IMR-90 (cell line): Measurements from ENCODE around the gene MARF1.

Experiments
- BHLHE40 ChIP-seq: fragments of 150-350 bp; IDR thresholded peaks from 2 replicates; pipeline ENCODE4 v1.6.1; 2016; ENCODE audit warnings: mild to moderate bottlenecking, low read depth, low read length
- CEBPB ChIP-seq: IDR thresholded peaks from 2 replicates; pipeline ENCODE4 v1.6.1; 2012; ENCODE audit warnings: low read depth, low read length, improper control_type of control experiment
- CHD1 ChIP-seq: IDR thresholded peaks from 2 replicates; pipeline ENCODE4 v1.6.1; 2012; ENCODE audit warnings: low read depth, low read length, improper control_type of control experiment
- FOS ChIP-seq: fragments of 150-350 bp; IDR thresholded peaks from 2 replicates; pipeline ENCODE4 v1.6.1; 2016; ENCODE audit warnings: low read depth, low read length
- MAFK ChIP-seq: IDR thresholded peaks from 2 replicates; pipeline ENCODE4 v1.6.1; 2012; ENCODE audit warnings: low read depth, low read length, improper control_type of control experiment
- MAZ ChIP-seq: IDR thresholded peaks from 2 replicates; pipeline ENCODE4 v1.6.1; 2012; ENCODE audit warnings: low read depth, mild to moderate bottlenecking, low read length, improper control_type of control experiment, moderate library complexity, borderline replicate concordance
- MXI1 ChIP-seq: IDR thresholded peaks from 2 replicates; pipeline ENCODE4 v1.6.1; 2012; ENCODE audit warnings: low read depth, mild to moderate bottlenecking, low read length, moderate library complexity, borderline replicate concordance
- NFE2L2 ChIP-seq: fragments of 150-350 bp; IDR thresholded peaks from 2 replicates; pipeline ENCODE4 v1.6.1; 2016; ENCODE audit warnings: low read depth, mild to moderate bottlenecking, low read length
- POLR2A ChIP-seq: IDR thresholded peaks from 2 replicates; pipeline ENCODE4 v1.6.1; 2012; ENCODE audit warnings: mild to moderate bottlenecking, low read depth, low read length
- RAD21 ChIP-seq: IDR thresholded peaks from 2 replicates; pipeline ENCODE4 v1.6.1; 2012; ENCODE audit warnings: low read length, improper control_type of control experiment
- RFX5 ChIP-seq: IDR thresholded peaks from 2 replicates; pipeline ENCODE4 v1.8.0; 2012; ENCODE audit warnings: low read depth, mild to moderate bottlenecking, low read length, moderate library complexity
- SMC3 ChIP-seq: fragments of 150-350 bp; IDR thresholded peaks from 2 replicates; pipeline ENCODE4 v1.6.1; 2016; ENCODE audit warnings: low read depth, mild to moderate bottlenecking, antibody characterized with exemption, low read length, moderate library complexity
- TF ChIP-seq, protein P1 (sequence below): conservative IDR thresholded peaks from 2 replicates; pipeline ENCODE4 v1.5.1; 2012; ENCODE audit warnings: mild to moderate bottlenecking, low read depth, low read length, improper control_type of control experiment
- TF ChIP-seq, protein P2 (sequence below): fragments of 150-350 bp; IDR thresholded peaks from 2 replicates; pipeline ENCODE4 v1.6.1; 2017; ENCODE audit warnings: mild to moderate bottlenecking, antibody characterized with exemption, low read length, low read depth

DNA sequence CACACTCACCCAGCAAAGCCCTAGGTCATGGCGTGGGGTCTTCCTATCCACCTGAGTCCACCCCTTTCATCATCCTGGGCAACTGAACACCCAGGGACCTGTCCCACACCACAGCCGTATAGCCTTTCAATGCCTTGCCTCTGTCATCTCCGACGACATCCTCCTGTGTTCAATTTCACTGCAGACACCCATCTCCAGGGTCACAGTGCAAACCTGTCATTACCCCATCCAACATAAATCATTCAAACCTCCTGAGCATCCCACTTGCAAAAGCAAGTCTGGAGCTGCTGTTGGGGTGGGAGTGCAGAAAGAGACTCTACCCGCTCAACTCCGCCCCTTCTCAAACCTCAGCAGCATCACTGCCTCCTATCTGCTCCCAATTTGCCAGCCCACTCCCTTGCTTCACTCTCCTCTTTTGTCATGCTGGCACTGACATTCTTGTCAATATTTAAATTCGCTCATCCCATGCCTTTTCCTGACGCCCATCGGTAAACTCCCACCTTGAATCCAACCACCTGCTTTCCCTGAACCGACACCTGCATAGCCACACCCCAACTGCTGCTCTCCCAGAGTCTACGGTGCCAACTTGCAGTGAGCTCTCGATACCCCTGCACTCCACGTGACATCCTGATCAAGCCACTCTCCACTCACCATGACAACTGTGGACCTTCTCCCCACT, 37.0 kb downstream of the MARF1 start:
- TF ChIP-seq, protein P1, sequence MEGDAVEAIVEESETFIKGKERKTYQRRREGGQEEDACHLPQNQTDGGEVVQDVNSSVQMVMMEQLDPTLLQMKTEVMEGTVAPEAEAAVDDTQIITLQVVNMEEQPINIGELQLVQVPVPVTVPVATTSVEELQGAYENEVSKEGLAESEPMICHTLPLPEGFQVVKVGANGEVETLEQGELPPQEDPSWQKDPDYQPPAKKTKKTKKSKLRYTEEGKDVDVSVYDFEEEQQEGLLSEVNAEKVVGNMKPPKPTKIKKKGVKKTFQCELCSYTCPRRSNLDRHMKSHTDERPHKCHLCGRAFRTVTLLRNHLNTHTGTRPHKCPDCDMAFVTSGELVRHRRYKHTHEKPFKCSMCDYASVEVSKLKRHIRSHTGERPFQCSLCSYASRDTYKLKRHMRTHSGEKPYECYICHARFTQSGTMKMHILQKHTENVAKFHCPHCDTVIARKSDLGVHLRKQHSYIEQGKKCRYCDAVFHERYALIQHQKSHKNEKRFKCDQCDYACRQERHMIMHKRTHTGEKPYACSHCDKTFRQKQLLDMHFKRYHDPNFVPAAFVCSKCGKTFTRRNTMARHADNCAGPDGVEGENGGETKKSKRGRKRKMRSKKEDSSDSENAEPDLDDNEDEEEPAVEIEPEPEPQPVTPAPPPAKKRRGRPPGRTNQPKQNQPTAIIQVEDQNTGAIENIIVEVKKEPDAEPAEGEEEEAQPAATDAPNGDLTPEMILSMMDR = no peak
- TF ChIP-seq, protein P2, sequence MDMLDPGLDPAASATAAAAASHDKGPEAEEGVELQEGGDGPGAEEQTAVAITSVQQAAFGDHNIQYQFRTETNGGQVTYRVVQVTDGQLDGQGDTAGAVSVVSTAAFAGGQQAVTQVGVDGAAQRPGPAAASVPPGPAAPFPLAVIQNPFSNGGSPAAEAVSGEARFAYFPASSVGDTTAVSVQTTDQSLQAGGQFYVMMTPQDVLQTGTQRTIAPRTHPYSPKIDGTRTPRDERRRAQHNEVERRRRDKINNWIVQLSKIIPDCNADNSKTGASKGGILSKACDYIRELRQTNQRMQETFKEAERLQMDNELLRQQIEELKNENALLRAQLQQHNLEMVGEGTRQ = no peak
- TF ChIP-seq CHD1 (no peak), NFE2L2 (no peak), MAFK (no peak), POLR2A (no peak), RAD21 (no peak), RFX5 (no peak), MXI1 (no peak), MAZ (no peak), CEBPB (no peak), SMC3 (no peak), FOS (no peak), BHLHE40 (no peak)
